OCI-LY7 (cell line): ENCODE data around the gene CDCA4.

ENCODE experiments used
- CTCF ChIP-seq: fragments of 200-600 bp; sonication (generic); conservative IDR thresholded peaks from 2 replicates; pipeline ENCODE4 v1.5.1; 2014; ENCODE audit warnings: mild to moderate bottlenecking, antibody characterized with exemption, low read length, moderate library complexity, mixed read lengths
- EZH2phosphoT487 ChIP-seq: fragments of 200-600 bp; sonication (generic); IDR thresholded peaks from 2 replicates; pipeline ENCODE4 v1.6.1; 2018; ENCODE audit warnings: low read depth, borderline replicate concordance, mild to moderate bottlenecking, mixed run types, antibody characterized with exemption, low read length, moderate library complexity, mixed read lengths

GRCh38 chr14:105015242-105015641 is 5.6 kb downstream of the CDCA4 start:
- TF ChIP-seq CTCF = no peak
- no peak for TF ChIP-seq EZH2phosphoT487
